HUES48 (cell line): Measurements from ENCODE around the gene SNF8.

ENCODE experiments used
- H3K27ac ChIP-seq: one replicate; pipeline ENCODE4 v1.7.0; 2013; ENCODE audit warnings: low read depth, low read length, inconsistent platforms
- H3K27me3 ChIP-seq: 2 replicates; pipeline ENCODE4 v1.6.1; 2013; ENCODE audit warnings: mild to moderate bottlenecking, low read length; ENCODE audit not compliant: control insufficient read depth, insufficient read depth
- H3K36me3 ChIP-seq: 2 replicates; pipeline ENCODE4 v1.6.1; 2013; ENCODE audit warnings: low read length; ENCODE audit not compliant: control insufficient read depth, insufficient read depth
- H3K4me1 ChIP-seq: 2 replicates; pipeline ENCODE4 v1.6.1; 2013; ENCODE audit warnings: mild to moderate bottlenecking, low read length; ENCODE audit not compliant: control insufficient read depth, insufficient read depth
- H3K4me3 ChIP-seq: 2 replicates; pipeline ENCODE4 v1.5.1; 2013; ENCODE audit warnings: mild to moderate bottlenecking, low read depth, low read length
- H3K9ac ChIP-seq: 2 replicates; pipeline ENCODE4 v1.6.1; 2013; ENCODE audit warnings: mild to moderate bottlenecking, low read depth, low read length, moderate library complexity
- H3K9me3 ChIP-seq: 2 replicates; pipeline ENCODE4 v1.6.1; 2013; ENCODE audit warnings: low read length; ENCODE audit not compliant: control insufficient read depth, insufficient read depth

SNF8 gene

DNA sequence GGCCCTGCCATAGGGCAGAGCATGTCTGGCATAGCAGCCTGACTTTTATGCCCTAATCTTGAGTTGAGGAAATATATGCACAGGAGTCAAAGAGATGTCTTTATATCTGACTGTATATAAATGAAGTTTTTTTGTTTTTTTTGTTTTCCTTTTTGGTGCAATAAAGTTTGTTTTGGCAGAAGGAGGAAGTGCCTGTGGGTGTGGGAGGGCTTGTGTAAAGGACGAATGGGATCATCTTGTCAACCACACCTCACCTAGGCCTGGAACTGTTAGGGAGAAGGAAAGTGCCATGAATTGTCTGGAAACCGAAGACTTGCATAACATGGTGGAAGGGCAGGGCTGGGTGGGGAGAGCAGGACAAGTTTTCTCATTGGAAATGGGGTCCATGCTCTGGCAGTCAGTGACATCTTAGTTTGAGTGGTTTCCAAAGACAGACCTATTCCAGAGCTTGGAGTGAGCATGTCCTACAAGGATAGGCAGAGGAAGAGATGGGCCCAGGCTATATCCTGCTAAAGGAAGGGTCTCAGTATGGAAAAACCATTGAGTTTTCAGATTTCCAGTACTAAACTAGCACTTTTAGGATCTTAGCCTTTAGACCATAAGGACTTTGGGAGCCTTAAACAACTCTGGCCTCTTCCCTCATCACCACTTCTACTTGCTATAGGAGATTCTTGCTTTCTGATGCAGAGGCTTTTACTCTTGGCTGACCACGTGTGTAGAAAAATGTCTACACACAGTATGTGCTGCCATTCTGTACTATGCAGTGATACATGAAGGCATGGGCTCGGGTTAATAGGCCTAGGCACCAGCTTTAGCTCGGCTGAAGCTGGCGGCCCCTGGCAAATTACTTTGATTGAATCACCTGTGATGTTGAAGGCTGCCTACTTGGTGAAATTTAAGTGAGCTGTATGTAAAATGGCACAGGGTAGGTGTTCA lies 15.5 kb downstream of the SNF8 start:
- Histone ChIP-seq H3K4me3 (no peak overlapping the region), H3K9ac (no peak overlapping the region), H3K27ac (no peak overlapping the region), H3K4me1 (no peaks in the 10 kb centered on the region), H3K27me3 (no peaks in the 10 kb centered on the region), H3K36me3 (peaks cover 95% of the 10 kb centered on the region), H3K9me3 (no peaks in the 10 kb centered on the region)

GRCh38 chr17:48927978-48928745 lies 16.5 kb downstream of the SNF8 start:
- Histone ChIP-seq H3K4me3 (no peak overlapping the region), H3K27ac (no peak overlapping the region), H3K4me1 (no peaks in the 10 kb centered on the region), H3K9me3 (no peaks in the 10 kb centered on the region), H3K9ac (no peak overlapping the region), H3K27me3 (no peaks in the 10 kb centered on the region), H3K36me3 (peaks cover 95% of the 10 kb centered on the region)

GRCh38 chr17:48925991-48926342 lies 18.7 kb downstream of the SNF8 start:
- peaks cover 95% of the 10 kb centered on the region for H3K36me3 ChIP-seq
- no peak overlapping the region for H3K9ac ChIP-seq
- no peak overlapping the region for H3K27ac ChIP-seq
- no peaks in the 10 kb centered on the region for H3K9me3 ChIP-seq
- H3K27me3 ChIP-seq, result no peaks in the 10 kb centered on the region
- no peaks in the 10 kb centered on the region for H3K4me1 ChIP-seq
- H3K4me3 ChIP-seq, result no peak overlapping the region

DNA sequence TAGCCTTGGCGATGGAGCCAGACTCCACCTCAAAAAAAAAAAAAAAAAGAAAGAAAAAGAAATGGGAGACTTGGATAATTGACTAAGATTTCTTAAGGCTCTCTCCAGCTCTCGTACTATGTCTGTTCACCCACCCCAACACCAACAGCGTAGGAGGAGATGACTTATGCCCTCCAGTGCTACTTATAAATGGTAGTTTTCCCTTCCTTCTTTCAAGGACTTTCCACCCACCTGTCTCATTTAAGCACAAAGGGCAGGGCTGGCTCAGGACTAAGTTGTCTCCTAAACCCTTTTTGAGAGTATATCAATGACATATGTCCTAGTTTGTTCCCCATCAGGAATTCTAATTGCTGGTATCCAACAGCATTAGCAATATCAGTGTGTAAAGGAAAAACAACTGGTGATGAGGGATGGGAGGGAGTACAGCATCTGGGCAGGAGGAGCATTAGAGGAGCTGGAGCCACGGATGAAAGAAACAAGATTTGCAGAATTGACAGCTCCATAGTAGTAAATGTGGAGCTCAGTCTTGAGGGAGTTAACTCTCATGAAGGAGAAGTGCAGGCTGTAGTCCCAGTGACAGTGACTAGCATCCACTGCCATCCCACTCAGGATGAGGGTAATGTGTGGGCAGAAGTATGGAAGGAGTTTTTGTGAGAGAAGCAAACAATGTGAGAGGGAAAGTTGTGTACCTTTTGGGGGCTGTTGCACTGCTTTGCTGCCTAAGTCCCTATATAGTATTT lies 19.2 kb downstream of the SNF8 start:
- no peak overlapping the region for H3K27ac ChIP-seq
- no peak overlapping the region for H3K4me3 ChIP-seq
- no peaks in the 10 kb centered on the region for H3K9me3 ChIP-seq
- no peaks in the 10 kb centered on the region for H3K27me3 ChIP-seq
- peaks cover 95% of the 10 kb centered on the region for H3K36me3 ChIP-seq
- no peaks in the 10 kb centered on the region for H3K4me1 ChIP-seq
- H3K9ac ChIP-seq, result no peak overlapping the region

DNA sequence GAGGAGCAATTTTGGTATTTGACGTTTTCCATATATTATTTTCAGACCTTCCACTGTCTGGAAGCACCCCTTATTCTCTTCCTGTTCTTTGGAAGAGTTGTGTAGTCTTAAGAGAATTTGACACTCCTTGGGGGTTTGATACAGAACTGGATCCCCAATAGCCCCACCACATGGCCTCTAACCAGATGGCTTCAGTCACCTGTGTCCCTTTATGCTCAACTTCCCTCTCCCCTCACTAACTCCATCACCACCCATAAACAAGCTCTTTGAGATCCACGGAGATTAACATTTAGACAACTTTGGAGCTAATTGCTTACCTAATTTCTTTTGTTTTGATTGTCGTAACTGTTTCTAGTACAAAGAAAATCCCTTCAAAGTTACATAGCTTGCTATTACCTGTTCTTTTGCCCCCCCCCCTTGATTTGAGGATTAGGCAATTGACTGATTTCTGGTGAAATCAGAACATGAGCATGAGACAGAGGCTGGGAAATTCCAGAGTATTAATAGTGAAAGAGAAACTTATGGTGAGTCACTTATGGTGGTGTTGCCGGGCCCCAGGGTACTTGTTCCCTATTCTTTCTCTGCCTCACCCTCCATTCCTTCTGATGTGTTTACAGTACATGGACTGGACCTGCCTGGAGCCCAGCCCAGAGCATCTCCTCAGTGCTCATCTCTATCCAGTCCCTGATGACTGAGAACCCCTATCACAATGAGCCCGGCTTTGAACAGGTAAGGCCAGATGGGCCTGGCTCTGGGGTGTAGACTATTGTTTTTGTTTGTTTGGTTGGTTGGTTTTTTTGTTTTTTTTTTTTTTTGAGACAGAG lies 29.0 kb downstream of the SNF8 start:
- H3K27me3 ChIP-seq, result no peaks in the 10 kb centered on the region
- no peak overlapping the region for H3K27ac ChIP-seq
- no peak overlapping the region for H3K9ac ChIP-seq
- H3K4me3 ChIP-seq, result no peak overlapping the region
- H3K4me1 ChIP-seq, result peaks cover 1% of the 10 kb centered on the region
- H3K9me3 ChIP-seq, result no peaks in the 10 kb centered on the region
- H3K36me3 ChIP-seq, result peaks cover 94% of the 10 kb centered on the region

DNA sequence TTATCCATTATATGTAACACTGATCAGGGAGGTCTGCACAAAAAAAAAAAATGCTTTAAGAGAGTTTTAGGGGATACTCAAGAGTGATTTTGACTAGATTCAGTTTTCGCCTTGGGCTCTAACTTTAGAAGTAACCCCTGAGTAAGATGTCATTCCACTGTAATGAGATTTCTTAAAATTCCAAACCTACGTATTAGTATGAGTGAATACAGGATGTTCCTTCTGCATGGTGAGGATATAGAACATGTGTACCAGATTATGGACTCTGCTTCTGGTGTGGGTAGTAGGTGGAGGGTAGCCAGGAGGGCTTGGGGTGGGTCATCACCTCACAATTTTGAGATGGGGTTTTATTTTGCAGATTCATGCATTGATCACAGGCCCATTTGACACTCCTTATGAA lies 32.2 kb downstream of the SNF8 start:
- Histone ChIP-seq H3K9ac (no peak overlapping the region), H3K4me3 (no peak overlapping the region), H3K9me3 (no peaks in the 10 kb centered on the region), H3K27ac (no peak overlapping the region), H3K36me3 (peaks cover 72% of the 10 kb centered on the region), H3K27me3 (no peaks in the 10 kb centered on the region), H3K4me1 (peaks cover 13% of the 10 kb centered on the region)

DNA sequence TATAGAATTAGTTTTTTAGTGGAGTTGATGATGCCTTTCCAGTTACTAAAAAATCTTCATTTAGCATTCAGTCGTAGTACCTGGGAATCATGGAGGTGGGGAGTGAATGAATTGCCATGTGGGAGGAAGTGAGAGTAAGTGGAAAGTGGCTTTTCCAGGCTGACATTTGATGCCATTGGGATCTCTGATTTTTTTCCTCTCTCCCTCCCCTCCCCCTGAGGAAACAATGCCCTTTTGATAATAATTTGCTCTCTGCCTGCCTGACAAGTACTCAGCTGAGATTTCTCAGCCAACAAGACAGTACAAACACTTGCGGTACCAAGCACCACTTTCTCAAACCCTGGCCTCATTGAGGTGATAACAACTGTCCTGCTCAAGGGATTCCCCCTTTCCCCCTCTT lies 34.3 kb downstream of the SNF8 start:
- peaks cover 13% of the 10 kb centered on the region for H3K4me1 ChIP-seq
- H3K9ac ChIP-seq, result no peak overlapping the region
- H3K4me3 ChIP-seq, result peak overlapping the region; percentile 76; the same call in 1 of the 2 replicates
- peaks cover 51% of the 10 kb centered on the region for H3K36me3 ChIP-seq
- H3K27ac ChIP-seq, result no peak overlapping the region
- no peaks in the 10 kb centered on the region for H3K27me3 ChIP-seq
- no peaks in the 10 kb centered on the region for H3K9me3 ChIP-seq

- Histone ChIP-seq H3K27ac (no peak overlapping the region), H3K4me1 (peaks cover 13% of the 10 kb centered on the region), H3K4me3 (peak overlapping the region; percentile 76), H3K36me3 (peaks cover 46% of the 10 kb centered on the region), H3K9me3 (no peaks in the 10 kb centered on the region), H3K9ac (no peak overlapping the region), H3K27me3 (no peaks in the 10 kb centered on the region)
Observed at GRCh38 chr17:48909783-48910182, 34.9 kb downstream of the SNF8 start.

DNA sequence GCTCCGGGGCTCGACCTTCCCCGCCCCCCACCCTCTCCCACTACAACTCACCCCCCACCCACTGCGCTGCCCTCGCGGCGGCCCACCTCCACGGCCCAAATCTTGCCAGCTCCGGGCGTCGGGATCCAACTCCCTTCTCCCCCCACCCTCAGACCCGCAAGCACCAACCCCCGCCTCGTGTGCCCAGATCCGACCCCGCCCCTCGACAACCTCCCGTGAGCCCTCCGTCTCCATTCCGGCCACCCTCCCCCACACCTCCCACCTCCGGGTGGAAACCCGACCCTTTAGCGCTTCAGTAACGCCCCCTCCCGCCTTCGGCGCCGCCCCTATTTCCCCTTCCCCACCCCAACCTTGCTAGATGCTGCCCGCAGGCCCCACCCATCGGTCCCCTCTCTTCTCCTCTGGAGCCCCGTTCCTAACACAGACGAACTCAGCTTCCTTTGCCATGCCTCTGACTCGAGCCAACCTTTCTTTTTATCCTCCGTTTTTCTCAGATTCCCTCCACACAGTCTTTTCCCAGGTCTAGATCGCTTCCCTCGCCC lies 35.7 kb downstream of the SNF8 start:
- Histone ChIP-seq H3K36me3 (peaks cover 40% of the 10 kb centered on the region), H3K4me1 (peaks cover 13% of the 10 kb centered on the region), H3K27ac (peak overlapping the region; percentile 94), H3K4me3 (peak overlapping the region; percentile 76), H3K27me3 (no peaks in the 10 kb centered on the region), H3K9ac (peak overlapping the region; percentile 82), H3K9me3 (no peaks in the 10 kb centered on the region)
